ENCODE results near the gene SH2D7.

The SH2D7 gene

DNA sequence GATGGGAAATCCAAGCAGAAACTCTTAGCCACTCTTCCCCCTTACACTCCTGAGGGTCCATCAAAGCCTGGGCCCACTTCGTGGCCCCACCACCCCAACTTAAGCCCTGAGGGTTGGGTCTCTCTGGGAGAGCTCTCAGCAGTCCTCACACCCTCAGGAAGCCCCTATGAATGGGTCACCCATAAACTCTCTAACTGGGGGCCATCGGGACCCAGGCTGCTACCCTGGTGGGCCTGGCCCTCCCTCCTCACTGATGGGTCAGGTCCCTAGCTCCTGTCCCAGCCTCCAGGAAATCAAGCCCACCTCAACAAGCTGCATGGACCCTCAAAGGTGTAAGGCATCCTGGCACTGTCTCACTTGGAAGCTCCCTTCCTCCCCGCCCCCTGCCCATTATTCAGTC is 19.4 kb downstream of the SH2D7 start:
- no peak for DNase-seq (ENCODE audit: low read depth)
- H3K4me3 ChIP-seq (ENCODE audit: control insufficient read depth, low read depth, low read length) = no peak overlapping the region
- no peak for TF ChIP-seq CTCF (IDR thresholded peaks at IDR 0.05; ENCODE audit: control insufficient read depth, insufficient read depth, low read depth, low read length, missing control alignments)

DNA sequence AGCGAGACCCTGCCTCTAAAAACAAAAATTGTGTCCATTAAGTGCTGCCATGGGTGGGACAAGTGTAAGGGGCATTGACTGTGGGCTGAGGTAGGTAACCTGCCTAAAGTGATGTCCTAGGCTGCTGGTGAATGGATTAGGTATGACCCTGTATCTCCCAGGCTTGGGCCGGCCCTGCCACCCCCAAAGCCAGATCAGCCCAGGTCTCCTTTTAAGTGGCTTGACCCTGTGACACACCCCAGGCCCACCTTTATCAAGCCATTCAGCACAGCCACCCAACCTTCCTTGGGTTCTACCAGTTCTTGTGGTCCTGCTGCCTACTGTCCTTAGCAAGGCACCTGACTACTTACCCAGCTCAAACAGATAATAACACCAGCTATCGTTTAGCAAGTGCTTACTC is 20.2 kb downstream of the SH2D7 start:
- TF ChIP-seq CTCF (IDR thresholded peaks at IDR 0.05; ENCODE audit: control insufficient read depth, insufficient read depth, low read depth, low read length, missing control alignments) = no peak
- no peak for DNase-seq (ENCODE audit: low read depth)

GRCh38 chr15:78120523-78120922 is 28.2 kb downstream of the SH2D7 start:
- DNase-seq (ENCODE audit: low read depth) = no peak
- TF ChIP-seq CTCF (IDR thresholded peaks at IDR 0.05; ENCODE audit: control insufficient read depth, insufficient read depth, low read depth, low read length, missing control alignments) = no peak
- H3K4me3 ChIP-seq (ENCODE audit: control insufficient read depth, low read depth, low read length) = no peak overlapping the region

More for the DNA sequence above, 20.2 kb downstream of the SH2D7 start:
- H3K4me3 ChIP-seq (ENCODE audit: control insufficient read depth, low read depth, low read length) = no peak overlapping the region

DNA sequence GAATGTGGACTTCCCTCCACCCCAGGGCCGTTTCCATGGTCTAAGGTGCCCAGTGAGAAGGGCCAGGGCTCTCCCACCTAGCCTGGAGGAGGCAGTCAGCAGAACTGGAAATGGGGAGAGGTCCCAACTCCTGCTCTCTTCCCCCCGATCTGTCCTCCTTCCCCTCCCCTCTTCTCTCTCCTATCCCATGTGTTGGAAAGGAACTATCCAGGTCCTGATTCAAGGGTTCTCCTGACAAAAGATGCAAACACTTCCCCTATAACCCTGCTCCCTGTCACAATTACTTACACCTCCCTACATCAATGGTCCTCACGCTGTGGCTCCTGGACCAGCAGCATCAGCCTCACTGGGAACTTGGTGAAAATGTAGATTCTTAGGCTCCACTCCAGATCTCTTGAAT is 32.9 kb downstream of the SH2D7 start:
- H3K4me3 ChIP-seq (ENCODE audit: control insufficient read depth, low read depth, low read length) = no peak overlapping the region
- no peak for TF ChIP-seq CTCF (IDR thresholded peaks at IDR 0.05; ENCODE audit: control insufficient read depth, insufficient read depth, low read depth, low read length, missing control alignments)
- DNase-seq (ENCODE audit: low read depth) = no peak

- no peak for TF ChIP-seq CTCF (IDR thresholded peaks at IDR 0.05; ENCODE audit: control insufficient read depth, insufficient read depth, low read depth, low read length, missing control alignments)
Observed at GRCh38 chr15:78127882-78128281, 35.5 kb downstream of the SH2D7 start.

DNA sequence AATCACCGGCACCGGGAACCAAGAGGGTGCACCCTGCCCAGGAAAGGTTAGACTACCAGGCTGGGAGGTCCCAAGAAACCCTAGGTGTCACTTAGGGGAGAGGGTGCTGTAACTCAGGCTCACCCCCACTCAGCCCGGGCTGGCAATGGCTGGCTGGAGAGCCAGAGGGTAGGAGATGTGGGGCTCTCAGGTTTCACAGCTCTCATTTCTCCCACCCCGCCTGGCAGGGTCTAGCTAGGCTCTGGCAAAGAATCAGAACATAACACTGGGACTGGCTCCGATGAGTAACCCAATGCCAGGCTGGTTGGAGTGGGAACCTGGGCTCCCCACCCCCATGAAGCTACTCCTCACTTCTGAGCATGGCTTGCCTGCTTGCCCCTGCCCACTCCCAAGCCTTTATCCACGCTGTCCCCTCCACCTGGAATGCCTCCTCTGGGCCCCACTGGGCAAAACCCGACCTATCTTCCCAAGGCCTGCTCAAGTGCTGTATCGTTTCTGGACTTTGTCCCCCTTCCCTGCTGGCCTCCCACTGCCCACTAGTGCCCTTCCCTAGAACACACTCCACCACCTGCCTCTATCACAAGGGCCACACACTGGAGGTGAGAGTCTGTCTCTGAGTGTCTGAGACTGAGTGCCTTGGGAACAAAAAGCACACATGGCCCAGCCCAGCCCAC is 36.9 kb downstream of the SH2D7 start:
- no peak for TF ChIP-seq CTCF (IDR thresholded peaks at IDR 0.05; ENCODE audit: control insufficient read depth, insufficient read depth, low read depth, low read length, missing control alignments)
- H3K4me3 ChIP-seq (ENCODE audit: control insufficient read depth, low read depth, low read length) = no peak overlapping the region
- no peak for DNase-seq (ENCODE audit: low read depth)

More at GRCh38 chr15:78127882-78128281, 35.5 kb downstream of the SH2D7 start:
- H3K4me3 ChIP-seq (ENCODE audit: control insufficient read depth, low read depth, low read length) = no peak overlapping the region
- DNase-seq (ENCODE audit: low read depth) = no peak

All from AG09309 (cell line).